HepG2 (cell line): ENCODE measurements around the gene DDX20. TPM values are rescaled to one million over a fixed set of nuclear protein-coding genes. Genes with fewer than 3 reads are reported as not detected.

Experiments
- ATAC-seq: fragments of 200-7000 bp; cut with Tn5 transposase; 3 replicates; pipeline ENCODE4 v1.9.1; 2020; ENCODE audit warnings: mild to moderate bottlenecking, moderate library complexity
- BruUV-seq: library from RNA; stranded (reverse); fragments of 400-500 nt; replicated peaks from 2 replicates; lab custom pipeline; 2021; lab: Mats Ljungman, UMichigan
- CTCF ChIA-PET: fragments of 300-600 bp; formaldehyde crosslinking; extraction: SDS; loops from one replicate; lab custom pipeline; 2021; ENCODE audit warnings: low total read pairs, inconsistent platforms, low intra/inter-chr PET ratio; lab: Yijun Ruan, JAX
- POLR2A ChIA-PET: fragments of 350-600 bp; sonication (Branson Sonifier 250); formaldehyde crosslinking; loops from one replicate; lab custom pipeline; 2020; ENCODE audit warnings: antibody characterized with exemption, inconsistent platforms; lab: Yijun Ruan, JAX
- DNase-seq: peaks from one replicate; pipeline ENCODE4 v3.0.0-alpha.2; 2015; ENCODE audit warnings: low spot score
- FAIRE-seq: peaks from 3 replicates; lab custom pipeline; 2011; peaks lifted over from hg19 to GRCh38; lab: Jason Lieb, UNC
- H2AFZ ChIP-seq: one replicate; pipeline ENCODE4 v1.6.1; 2011; ENCODE audit warnings: low read length, inconsistent platforms
- H3K27ac ChIP-seq: fragments of 300-600 bp; 3 replicates; pipeline ENCODE4 v1.8.0; 2011; ENCODE audit warnings: mixed run types, mild to moderate bottlenecking, mixed read lengths, low read length, inconsistent platforms; ENCODE audit not compliant: insufficient read depth; ENCODE audit errors: extremely low read length
- H3K27me3 ChIP-seq, 2 experiments: fragments of 200-600 bp in 1 of 2; 2 replicates in 1 of 2; 3 replicates in 1 of 2; pipeline versions ENCODE4 v1.6.0 to v1.8.0; 2011; ENCODE audit warnings: low read length in 2 of 2, mild to moderate bottlenecking in 2 of 2, moderate library complexity in 2 of 2, inconsistent platforms in 1 of 2; ENCODE audit not compliant: insufficient read depth in 2 of 2, control insufficient read depth in 1 of 2
- H3K36me3 ChIP-seq, 2 experiments: fragments of 200-600 bp in 1 of 2; replicated peaks in 1 of 2; 2 replicates in 1 of 2; 3 replicates in 1 of 2; pipeline versions ENCODE4 v1.5.1 to v1.8.0; 2011; ENCODE audit warnings: low read length in 2 of 2, inconsistent platforms in 1 of 2; ENCODE audit not compliant: insufficient read depth in 2 of 2, control insufficient read depth in 1 of 2
- H3K4me1 ChIP-seq: 2 replicates; pipeline ENCODE4 v1.5.1; 2012; ENCODE audit warnings: low read length, inconsistent platforms; ENCODE audit not compliant: insufficient read depth
- H3K4me2 ChIP-seq: 2 replicates; pipeline ENCODE4 v1.6.0; 2011; ENCODE audit warnings: low read depth, low read length, inconsistent platforms
- H3K4me3 ChIP-seq, 3 experiments: fragments of 200-600 bp in 1 of 3; sonication (generic), shearing (Covaris generic) in 1 of 3; replicated peaks in 1 of 3; 2 replicates each; pipeline ENCODE4 v1.5.1; 2011 to 2016; ENCODE audit warnings: low read length in 3 of 3, inconsistent platforms in 2 of 3, low read depth in 2 of 3, mild to moderate bottlenecking in 2 of 3, control low read depth in 1 of 3, mixed read lengths in 1 of 3; ENCODE audit not compliant: insufficient read depth in 1 of 3
- H3K79me2 ChIP-seq: one replicate; pipeline ENCODE4 v1.6.1; 2011; ENCODE audit warnings: low read length, inconsistent platforms; ENCODE audit not compliant: insufficient read depth
- H3K9ac ChIP-seq: 2 replicates; pipeline ENCODE4 v1.6.0; 2011; ENCODE audit warnings: mild to moderate bottlenecking, low read depth, low read length, inconsistent platforms; ENCODE audit not compliant: insufficient read depth
- H3K9me3 ChIP-seq: 2 replicates; pipeline ENCODE4 v1.5.1; 2012; ENCODE audit warnings: mild to moderate bottlenecking, low read length
- H4K20me1 ChIP-seq: 2 replicates; pipeline ENCODE4 v1.6.0; 2011; ENCODE audit warnings: inconsistent platforms, mild to moderate bottlenecking, low read length, moderate library complexity; ENCODE audit not compliant: insufficient read depth
- DNMT1 ChIP-seq: sonication (generic); formaldehyde crosslinking; IDR thresholded peaks from 2 replicates; pipeline ENCODE4 v1.5.1; 2020; ENCODE audit warnings: mild to moderate bottlenecking, missing genetic modification reagents
- IRX3 ChIP-seq: sonication (generic); formaldehyde crosslinking; IDR thresholded peaks from 2 replicates; pipeline ENCODE4 v1.8.1; 2023; ENCODE audit warnings: mild to moderate bottlenecking, low read depth, missing genetic modification reagents, borderline replicate concordance
- MBNL3 ChIP-seq: fragments of 250-450 bp; sonication (Bioruptor Pico); conservative IDR thresholded peaks from 2 replicates; pipeline ENCODE4 v1.8.0; 2022; ENCODE audit warnings: mild to moderate bottlenecking, inconsistent platforms
- RNF2 ChIP-seq: fragments of 450-650 bp; conservative IDR thresholded peaks from 2 replicates; pipeline ENCODE4 v1.6.1; 2016; ENCODE audit warnings: low read depth
- SRSF1 ChIP-seq: fragments of 200-400 bp; formaldehyde crosslinking; optimal IDR thresholded peaks from 2 replicates; pipeline ENCODE3; 2017; ENCODE audit warnings: mild to moderate bottlenecking, low read depth, low read length, moderate library complexity
- XRCC5 ChIP-seq: fragments of 200-400 bp; formaldehyde crosslinking; optimal IDR thresholded peaks from 2 replicates; pipeline ENCODE3; 2017; ENCODE audit warnings: mild to moderate bottlenecking, low read length
- ZNF3 ChIP-seq: IDR thresholded peaks from 2 replicates; pipeline ENCODE4 v1.7.0; 2017; ENCODE audit warnings: inconsistent platforms
- ZNF451 ChIP-seq: sonication (generic); formaldehyde crosslinking; IDR thresholded peaks from 2 replicates; pipeline ENCODE4 v1.5.0; 2020; ENCODE audit warnings: mild to moderate bottlenecking, missing genetic modification reagents
- ZNF549 ChIP-seq: sonication (generic); formaldehyde crosslinking; IDR thresholded peaks from 2 replicates; pipeline ENCODE4 v1.5.0; 2020; ENCODE audit warnings: missing genetic modification reagents
- ZNF550 ChIP-seq: sonication (generic); formaldehyde crosslinking; IDR thresholded peaks from 2 replicates; pipeline ENCODE4 v1.4.0; 2020; ENCODE audit warnings: mild to moderate bottlenecking, missing genetic modification reagents, borderline replicate concordance
- ZNF737 ChIP-seq: sonication (generic); formaldehyde crosslinking; IDR thresholded peaks from 2 replicates; pipeline ENCODE4 v1.5.0; 2020; ENCODE audit warnings: missing genetic modification reagents, mild to moderate bottlenecking, borderline replicate concordance
- ZNF839 ChIP-seq: sonication (generic); formaldehyde crosslinking; IDR thresholded peaks from 2 replicates; pipeline ENCODE4 v1.4.0; 2020; ENCODE audit warnings: missing genetic modification reagents, mild to moderate bottlenecking, borderline replicate concordance
- ZNF879 ChIP-seq: sonication (generic); formaldehyde crosslinking; IDR thresholded peaks from 2 replicates; pipeline ENCODE4 v1.8.1; 2023; ENCODE audit warnings: missing genetic modification reagents
- WGBS: methylation state at CpG from one replicate; pipeline ENCODE4 v1.1.6; 2017; ENCODE audit warnings: low lambda C conversion rate; 5-methylcytosine and 5-hydroxymethylcytosine counted together
- in situ Hi-C: cut with HindIII; loops from 2 replicates; pipeline ENCODE4 v1.10.0; 2017; ENCODE audit warnings: low pct_unique_long_range_greater_than_20kb; ENCODE audit not compliant: extremely low pct_ligation_motif_present
- intact Hi-C: fragments of 100-400 bp; cut with micrococcal nuclease; formaldehyde crosslinking; loops from one replicate; pipeline ENCODE4 v1.10.0; 2022; ENCODE audit not compliant: unreplicated experiment
- polyA plus RNA-seq, 8 experiments: library from polyadenylated mRNA; depleted of rRNA in 3 of 8; stranded (reverse) in 7 of 8; unstranded in 1 of 8; fragments of >200 nt; fragmentation: Illumina TruSeq in 4 of 8; extraction: Trizol in 4 of 8; gene quantifications; 2 replicates each; pipeline versions ENCODE4 v1.2.1 to v1.2.3, GENCODE V29; 2011 to 2016; ENCODE audit warnings: low read depth in 4 of 8, missing spikeins in 1 of 8, mixed read lengths in 1 of 8; ENCODE audit not compliant: insufficient read depth in 1 of 8
- total RNA-seq, 5 experiments: library from RNA; depleted of rRNA; stranded (reverse); fragments of >200 nt; fragmentation: Illumina TruSeq; extraction: Trizol; gene quantifications; 2 replicates each; pipeline ENCODE4 v1.2.3, GENCODE V29; 2016; ENCODE audit warnings: low read depth in 1 of 5
- TF ChIP-seq, protein P1 (sequence below): sonication (generic); formaldehyde crosslinking; IDR thresholded peaks from 2 replicates; pipeline ENCODE4 v1.8.0; 2022; ENCODE audit warnings: mild to moderate bottlenecking, missing genetic modification reagents; ENCODE audit not compliant: insufficient replicate concordance

DDX20 gene
- total and polyA plus RNA-seq, 2 of the 13 experiments (the other 11 are each of a cell fraction or from before 2014, with no cell fraction given), result 4.0 to 14.3 TPM

DNA sequence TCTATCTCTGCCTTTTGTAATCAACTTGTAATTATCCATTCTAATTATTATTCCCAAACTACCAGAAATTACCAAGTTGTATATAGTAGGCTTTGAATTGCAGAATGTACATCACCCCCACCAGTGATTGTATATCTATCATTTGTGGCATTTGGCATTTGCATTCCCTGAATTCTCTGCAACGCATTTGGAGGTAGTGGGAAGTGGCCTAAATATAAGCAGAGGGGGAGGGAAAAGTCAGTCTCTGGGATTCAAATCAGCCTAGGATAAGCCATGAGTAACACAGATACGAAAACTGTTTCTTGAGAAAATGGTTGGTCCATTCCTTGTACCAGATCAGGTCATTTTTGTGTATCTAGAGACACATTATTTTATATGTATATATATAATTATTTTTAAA is 20.7 kb downstream of the DDX20 start:
- intact Hi-C loops, result no loop called here
- H3K4me2 ChIP-seq, result no peak overlapping the region
- TF ChIP-seq RNF2 (no peak), ZNF879 (CRISPR knock-in tag) (no peak), ZNF451 (no peak), ZNF737 (CRISPR knock-in tag) (no peak), ZNF550 (CRISPR knock-in tag) (no peak), ZNF839 (no peak), IRX3 (no peak)
- H3K4me3 ChIP-seq, result no peak overlapping the region
- no peak for FAIRE-seq
- H3K36me3 ChIP-seq, result no peaks in the 10 kb centered on the region
- H3K4me1 ChIP-seq, result peaks cover 11% of the 10 kb centered on the region; the same call in 1 of the 2 replicates
- H3K27ac ChIP-seq, result no peak overlapping the region
- no peak for DNase-seq
- H2AFZ ChIP-seq, result no peak overlapping the region
- no peaks in the 10 kb centered on the region for H3K9me3 ChIP-seq
- H3K79me2 ChIP-seq, result no peaks in the 10 kb centered on the region
- in situ Hi-C loops, result no loop called here
- no peaks in the 10 kb centered on the region for H4K20me1 ChIP-seq
- no TSS peak for BruUV-seq
- H3K9ac ChIP-seq, result no peak overlapping the region
- no peaks in the 10 kb centered on the region; a peak in 1 of 5 replicates for H3K27me3 ChIP-seq
- ATAC-seq, result no peak
- POLR2A ChIA-PET, result no interaction called here
- CTCF ChIA-PET, result no interaction called here
- WGBS, result 26% methylated on average over 2 of the region's 2 CpGs

DNA sequence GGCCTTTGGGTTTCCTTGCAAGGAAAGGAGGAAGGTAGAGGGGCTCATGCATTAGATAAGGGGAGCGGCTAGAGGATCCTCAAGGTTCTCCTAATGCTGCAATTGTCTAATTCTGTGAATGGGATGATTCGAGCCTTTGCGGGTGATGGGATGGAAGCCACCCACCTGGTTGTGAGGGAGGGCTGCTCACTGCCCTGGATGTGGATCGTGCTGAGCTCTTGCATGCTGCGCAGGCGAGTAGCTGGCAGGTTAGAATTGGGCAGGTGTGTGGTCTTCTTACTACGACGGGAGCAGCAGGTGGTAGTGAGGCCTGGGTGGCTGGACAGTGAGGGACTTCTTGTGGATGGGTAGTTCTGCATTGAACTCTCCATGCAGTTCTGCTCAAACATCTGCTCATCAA is 21.2 kb downstream of the DDX20 start:
- FAIRE-seq (no peak), DNase-seq (no peak), ATAC-seq (no peak)
- Histone ChIP-seq H4K20me1 (no peaks in the 10 kb centered on the region), H3K36me3 (no peaks in the 10 kb centered on the region), H3K27me3 (no peaks in the 10 kb centered on the region; a peak in 1 of 5 replicates), H3K27ac (no peak overlapping the region), H3K4me1 (peaks cover 11% of the 10 kb centered on the region; the same call in 1 of the 2 replicates), H3K4me2 (no peak overlapping the region), H3K4me3 (no peak overlapping the region), H3K79me2 (no peaks in the 10 kb centered on the region), H2AFZ (no peak overlapping the region), H3K9ac (no peak overlapping the region), H3K9me3 (no peaks in the 10 kb centered on the region)
- in situ Hi-C loops, result no loop called here
- ChIA-PET POLR2A (no interaction called here), CTCF (no interaction called here)
- no peak for TF ChIP-seq MBNL3 (CRISPR knock-in tag)
- TF ChIP-seq SRSF1, result no peak
- TF ChIP-seq DNMT1 (CRISPR knock-in tag), result no peak
- TF ChIP-seq, protein P1, sequence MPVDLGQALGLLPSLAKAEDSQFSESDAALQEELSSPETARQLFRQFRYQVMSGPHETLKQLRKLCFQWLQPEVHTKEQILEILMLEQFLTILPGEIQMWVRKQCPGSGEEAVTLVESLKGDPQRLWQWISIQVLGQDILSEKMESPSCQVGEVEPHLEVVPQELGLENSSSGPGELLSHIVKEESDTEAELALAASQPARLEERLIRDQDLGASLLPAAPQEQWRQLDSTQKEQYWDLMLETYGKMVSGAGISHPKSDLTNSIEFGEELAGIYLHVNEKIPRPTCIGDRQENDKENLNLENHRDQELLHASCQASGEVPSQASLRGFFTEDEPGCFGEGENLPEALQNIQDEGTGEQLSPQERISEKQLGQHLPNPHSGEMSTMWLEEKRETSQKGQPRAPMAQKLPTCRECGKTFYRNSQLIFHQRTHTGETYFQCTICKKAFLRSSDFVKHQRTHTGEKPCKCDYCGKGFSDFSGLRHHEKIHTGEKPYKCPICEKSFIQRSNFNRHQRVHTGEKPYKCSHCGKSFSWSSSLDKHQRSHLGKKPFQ (CRISPR knock-in tag), result no peak
- no peak for TF ChIP-seq ZNF3 (CRISPR knock-in tag)
- no peak for TF ChIP-seq ZNF549 (CRISPR knock-in tag)
- no peak for TF ChIP-seq XRCC5
- 66% methylated on average over 5 of the region's 8 CpGs for WGBS
- intact Hi-C loops, result no loop called here
- no TSS peak for BruUV-seq
